Measurements from ENCODE around the gene TXNRD2.

GRCh38 chr22:19864538-19865106, 77.0 kb downstream of the TXNRD2 start:
- TF ChIP-seq CTCF (IDR thresholded peaks at IDR 0.05): no peak
- TF ChIP-seq EP300 (IDR thresholded peaks at IDR 0.05; ENCODE audit: low read depth): no peak
